LNCaP clone FGC (cell line): Measurements from ENCODE around the gene SIDT1.
A peak's percentile ranks its signal among the peaks of the same experiment; 100 is the strongest.

Experiments used
- DNase-seq: peaks from one replicate; pipeline ENCODE4 v3.0.0-alpha.2; 2011; ENCODE audit warnings: low read depth
- H3K4me3 ChIP-seq: 2 replicates; pipeline ENCODE4 v1.5.1; 2011; ENCODE audit warnings: mild to moderate bottlenecking, low read depth, low read length, control low read depth
- TF ChIP-seq, protein P1 (sequence below): IDR thresholded peaks from 2 replicates; pipeline ENCODE4 v1.5.1; 2012; ENCODE audit warnings: mild to moderate bottlenecking; ENCODE audit not compliant: control insufficient read depth, insufficient read depth; ENCODE audit errors: extremely low read depth

SIDT1 gene

DNA sequence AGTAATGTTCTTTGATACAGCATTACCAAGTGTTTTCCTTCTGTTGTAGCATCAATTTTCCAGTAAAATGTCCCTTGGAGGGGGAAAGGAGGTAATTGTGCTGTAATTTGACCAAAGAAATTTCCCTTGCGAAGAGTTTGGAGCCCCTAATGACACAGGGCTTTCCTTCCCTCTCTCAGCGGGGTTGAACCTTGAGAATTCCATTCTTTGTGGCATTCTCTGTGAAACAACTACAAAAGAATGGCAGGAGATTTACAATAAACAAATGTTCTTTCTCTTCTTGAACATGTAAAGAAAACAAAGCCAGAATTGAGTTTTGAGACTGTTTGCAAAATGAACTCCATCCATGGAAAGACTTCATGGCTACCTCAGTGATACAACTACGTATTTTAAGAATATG, 53.4 kb downstream of the SIDT1 start:
- DNase-seq: no peak
- TF ChIP-seq, protein P1, sequence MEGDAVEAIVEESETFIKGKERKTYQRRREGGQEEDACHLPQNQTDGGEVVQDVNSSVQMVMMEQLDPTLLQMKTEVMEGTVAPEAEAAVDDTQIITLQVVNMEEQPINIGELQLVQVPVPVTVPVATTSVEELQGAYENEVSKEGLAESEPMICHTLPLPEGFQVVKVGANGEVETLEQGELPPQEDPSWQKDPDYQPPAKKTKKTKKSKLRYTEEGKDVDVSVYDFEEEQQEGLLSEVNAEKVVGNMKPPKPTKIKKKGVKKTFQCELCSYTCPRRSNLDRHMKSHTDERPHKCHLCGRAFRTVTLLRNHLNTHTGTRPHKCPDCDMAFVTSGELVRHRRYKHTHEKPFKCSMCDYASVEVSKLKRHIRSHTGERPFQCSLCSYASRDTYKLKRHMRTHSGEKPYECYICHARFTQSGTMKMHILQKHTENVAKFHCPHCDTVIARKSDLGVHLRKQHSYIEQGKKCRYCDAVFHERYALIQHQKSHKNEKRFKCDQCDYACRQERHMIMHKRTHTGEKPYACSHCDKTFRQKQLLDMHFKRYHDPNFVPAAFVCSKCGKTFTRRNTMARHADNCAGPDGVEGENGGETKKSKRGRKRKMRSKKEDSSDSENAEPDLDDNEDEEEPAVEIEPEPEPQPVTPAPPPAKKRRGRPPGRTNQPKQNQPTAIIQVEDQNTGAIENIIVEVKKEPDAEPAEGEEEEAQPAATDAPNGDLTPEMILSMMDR: no peak
- no peak overlapping the region for H3K4me3 ChIP-seq

DNA sequence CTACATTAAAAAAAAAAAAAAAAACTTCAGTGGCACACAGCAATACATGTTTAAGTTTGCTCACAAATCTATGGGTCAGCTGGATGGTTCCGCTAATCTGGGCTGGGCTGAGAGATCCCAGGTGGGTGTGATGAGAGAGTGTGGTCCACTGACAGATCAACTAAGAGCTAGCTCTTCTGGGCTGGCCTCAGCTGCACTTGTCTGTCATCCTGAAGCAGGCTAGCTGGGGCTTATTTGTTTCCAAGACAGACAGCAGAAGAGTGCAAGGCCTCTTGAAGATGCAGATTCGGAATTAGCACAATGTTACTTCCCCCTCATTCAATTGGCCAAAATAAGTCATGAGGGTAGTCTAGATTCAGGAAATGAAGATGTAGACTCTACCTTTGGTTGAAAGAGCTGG, 56.5 kb downstream of the SIDT1 start:
- TF ChIP-seq, protein P1: no peak
- no peak for DNase-seq
- no peak overlapping the region for H3K4me3 ChIP-seq

DNA sequence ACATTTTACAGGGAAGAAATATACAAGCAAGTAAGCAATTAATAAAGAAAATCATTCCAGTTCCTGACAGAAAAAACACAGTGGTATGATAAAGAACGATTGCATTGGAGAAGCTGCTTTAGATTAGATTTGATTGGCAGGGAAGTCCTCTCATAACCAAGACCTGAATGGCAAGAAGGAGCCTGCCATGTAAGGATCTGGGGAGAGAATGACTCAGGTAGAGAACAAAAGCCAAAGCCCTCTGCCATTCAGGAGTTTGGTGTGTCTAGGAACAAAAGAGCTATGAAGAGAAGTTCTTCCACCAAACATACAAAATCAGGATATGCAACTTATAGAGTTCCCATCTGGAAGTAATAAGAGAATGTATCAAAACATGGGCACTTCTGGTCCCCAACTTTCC, 57.6 kb downstream of the SIDT1 start:
- no peak for DNase-seq
- no peak overlapping the region for H3K4me3 ChIP-seq
- TF ChIP-seq, protein P1: no peak

- DNase-seq: no peak
- TF ChIP-seq, protein P1: no peak
- no peak overlapping the region for H3K4me3 ChIP-seq
Measured at GRCh38 chr3:113590983-113591382, 58.6 kb downstream of the SIDT1 start.

DNA sequence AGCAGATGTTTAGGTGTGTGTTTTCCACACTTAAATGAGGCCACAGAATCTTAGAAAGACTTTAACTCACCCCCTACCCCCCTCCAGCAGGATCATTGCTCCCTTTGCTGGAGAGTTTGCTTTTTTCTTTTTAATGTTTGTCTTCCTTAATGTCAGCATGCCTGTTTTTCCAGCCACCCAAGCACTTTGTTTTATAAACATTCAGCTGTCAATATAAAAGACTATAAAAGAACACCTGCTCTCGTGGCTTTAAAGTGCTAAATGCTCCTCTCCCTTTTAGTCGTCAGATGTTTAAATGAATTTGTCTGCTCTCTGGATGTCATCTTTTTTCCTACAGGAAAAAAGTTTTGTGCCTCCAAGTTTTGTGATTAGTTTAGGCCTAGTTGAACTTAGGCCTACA, 61.7 kb downstream of the SIDT1 start:
- peak; percentile 44 for DNase-seq
- H3K4me3 ChIP-seq: no peak overlapping the region
- TF ChIP-seq, protein P1: no peak

DNA sequence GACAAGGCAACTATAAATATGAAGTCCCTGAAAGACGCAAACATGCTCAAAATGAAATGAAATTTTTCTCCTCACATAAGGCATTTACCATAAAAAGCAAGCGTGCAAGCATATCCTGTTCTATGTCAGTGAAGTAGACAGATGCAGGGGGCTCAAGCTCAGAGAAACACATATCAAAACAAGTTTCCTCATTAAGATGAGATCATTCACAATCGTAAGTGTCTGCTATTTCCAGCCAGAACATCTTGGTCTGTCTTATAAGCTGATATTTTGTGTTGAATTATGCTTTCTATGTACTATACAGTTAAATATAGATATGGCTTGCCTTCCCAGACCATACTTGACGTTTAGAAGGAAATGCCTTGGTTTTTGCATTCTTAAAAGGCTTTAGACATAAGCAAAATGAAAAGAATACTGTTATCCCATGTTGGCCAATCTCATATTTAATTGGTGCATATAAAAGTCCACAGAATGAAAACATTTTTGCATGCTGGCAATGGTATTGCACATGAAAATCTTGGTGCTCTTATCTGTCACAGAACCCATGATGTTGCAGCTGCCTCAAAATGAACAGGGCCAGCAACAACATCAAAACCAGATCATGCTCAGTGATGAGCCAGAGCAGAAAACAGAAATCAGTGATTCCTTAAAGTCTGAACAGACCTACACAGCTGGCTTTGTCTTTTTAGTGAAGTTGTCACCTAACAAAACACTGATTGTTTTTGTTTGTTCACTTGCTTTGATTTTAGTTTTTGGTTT, 65.4 kb downstream of the SIDT1 start:
- DNase-seq: no peak
- H3K4me3 ChIP-seq: no peak overlapping the region
- TF ChIP-seq, protein P1: no peak

DNA sequence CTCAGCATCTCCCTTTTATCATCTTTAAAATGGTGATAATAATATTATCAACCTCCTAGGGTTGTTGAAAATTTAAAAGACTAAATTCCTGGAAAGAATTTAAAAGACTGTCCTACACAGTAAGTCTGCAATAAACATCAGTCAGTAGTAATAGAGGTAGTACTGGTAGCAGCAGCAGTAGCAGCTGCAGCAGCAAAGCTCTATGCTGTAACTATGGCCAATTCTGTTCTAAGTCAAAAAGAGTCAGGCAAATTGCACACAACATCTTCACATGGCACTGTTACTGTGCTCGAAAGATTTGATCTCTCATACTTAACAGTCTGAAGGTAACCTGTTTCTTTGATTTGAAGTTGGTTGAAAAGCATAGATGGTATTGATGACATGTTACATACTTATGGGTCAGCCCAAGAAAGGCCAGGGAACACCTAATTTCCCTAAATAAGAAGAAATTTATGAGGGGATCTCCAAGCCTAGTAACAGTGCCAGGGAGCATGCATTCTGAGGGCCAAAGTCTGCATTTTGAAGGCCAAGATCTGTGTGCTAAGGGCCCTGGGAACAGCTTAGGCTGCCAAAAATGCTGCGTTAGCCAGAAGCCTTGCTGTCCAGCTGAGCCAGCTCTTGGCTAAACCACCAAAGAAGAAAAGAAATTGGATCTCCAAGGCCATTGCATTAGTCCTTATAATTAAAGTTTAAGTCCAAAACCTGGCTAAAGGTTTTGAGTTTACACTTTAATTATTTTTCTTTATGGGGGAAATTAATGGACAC, 68.2 kb downstream of the SIDT1 start:
- TF ChIP-seq, protein P1: no peak
- DNase-seq: no peak
- H3K4me3 ChIP-seq: no peak overlapping the region
